Psoas muscle (tissue), 8 donors: ENCODE measurements around the gene PSPC1. TPM values are rescaled to one million over a fixed set of nuclear protein-coding genes. Genes with fewer than 3 reads are reported as not detected.
"Not testable (repeated sequence)": the region's sequence is repeated elsewhere in the genome, so short reads cannot be mapped to it uniquely, and the experiment has no call there.

Experiments
- ATAC-seq, 4 donors: fragments of 200-7000 bp; cut with Tn5 transposase; one replicate each; pipeline ENCODE4 v1.9.1; 2020; ENCODE audit warnings: moderate library complexity in 3 of 4, mild to moderate bottlenecking in 2 of 4
- DNase-seq, 2 donors: peaks; one replicate each; pipeline ENCODE4 v3.0.0-alpha.2; 2020
- H3K27ac ChIP-seq: fragments of 200-600 bp; one replicate; pipeline ENCODE4 v1.8.0; 2022
- H3K27me3 ChIP-seq, 3 donors: fragments of 200-600 bp in 1 of 3; one replicate each; pipeline versions ENCODE4 v1.6.1 to v1.8.0; 2013 to 2022; ENCODE audit warnings: low read length in 2 of 3, mild to moderate bottlenecking in 2 of 3, moderate library complexity in 1 of 3; ENCODE audit not compliant: insufficient read depth in 3 of 3
- H3K36me3 ChIP-seq, 2 donors: fragments of 200-600 bp in 1 of 2; one replicate each; pipeline versions ENCODE4 v1.6.1 to v1.8.0; 2013 to 2022; ENCODE audit warnings: low read depth in 1 of 2, mild to moderate bottlenecking in 1 of 2, moderate library complexity in 1 of 2; ENCODE audit not compliant: insufficient read depth in 1 of 2
- H3K4me1 ChIP-seq: fragments of 200-600 bp; one replicate; pipeline ENCODE4 v1.8.0; 2022
- H3K4me3 ChIP-seq: fragments of 200-600 bp; one replicate; pipeline ENCODE4 v1.8.0; 2022; ENCODE audit warnings: mild to moderate bottlenecking
- H3K9me3 ChIP-seq: fragments of 200-600 bp; one replicate; pipeline ENCODE4 v1.8.0; 2022
- CTCF ChIP-seq: fragments of 200-600 bp; IDR thresholded peaks from one replicate; pipeline ENCODE4 v1.8.0; 2022; ENCODE audit warnings: antibody characterized with exemption
- WGBS, 3 donors: extraction: QIAGEN DNeasy Blood & Tissue Kit; methylation state at CpG; one replicate each; pipeline versions ENCODE4 v1.1.6 to v1.1.7; 2013; 5-methylcytosine and 5-hydroxymethylcytosine counted together
- intact Hi-C, 2 donors: fragments of 100-400 bp; cut with DNase I; formaldehyde crosslinking; loops; one replicate each; pipeline versions ENCODE4 v1.11.0 to v1.14.2; 2022
- polyA plus RNA-seq, 3 donors: library from polyadenylated mRNA; stranded (reverse); fragments of 200-250 nt; gene quantifications; one replicate each; pipeline ENCODE4 v1.2.3, GENCODE V29; 2013
- total RNA-seq, 4 donors: library from RNA; stranded (reverse); fragmentation: NEBNext Ultra II Directional in 2 of 4; extraction: Animal tissue kit (Norgen Biotek cat#: 25700) in 2 of 4; gene quantifications; one replicate each; pipeline versions ENCODE4 v1.2.1 to v1.2.4, GENCODE V29; 2021 to 2023
- donor health status: healthy with polysubstance abuse.
- donor health status: DM: no; HTN: no; CAD: no; lungs with moderate emphysema.
- donor health status: Bipolar disorder and iron deficiency.
- donor health status: healthy.
- donor health status: DM: yes; HTN: yes; CAD: no.
- donor health status: DM: no; HTN: no; CAD: no.
- donor health status: DM: no; HTN: no; CAD: no.
- donor health status: DM: yes; HTN: yes; CAD: no.

Gene PSPC1
- total and polyA plus RNA-seq, 7 donors, result 18.1 to 39.8 (median 24.8) TPM

GRCh38 chr13:19713186-19713965, 69.4 kb downstream of the PSPC1 start:
- no peak for TF ChIP-seq CTCF
- DNase-seq (no peak), ATAC-seq (peak in 1 of 4 donors; percentile 29)
- Histone ChIP-seq H3K27ac (no peak overlapping the region), H3K27me3 (no peaks in the 10 kb centered on the region), H3K9me3 (no peaks in the 10 kb centered on the region), H3K4me3 (no peak overlapping the region), H3K4me1 (no peaks in the 10 kb centered on the region), H3K36me3 (no peaks in the 10 kb centered on the region)
- 72 to 79% (median 77%) methylated on average over 10 of the region's 10 CpGs for WGBS, 3 donors
- intact Hi-C loops, result loop anchor here in 1 of 2 donors (10.0 kb wide), 1 partner anchor 51 kb away; no protein-coding TSS in a partner anchor

GRCh38 chr13:19709782-19710181, 73.0 kb downstream of the PSPC1 start:
- not testable (repeated sequence) for H3K4me3 ChIP-seq, H3K9me3 ChIP-seq, H3K36me3 ChIP-seq, DNase-seq, H3K27me3 ChIP-seq, H3K27ac ChIP-seq, H3K4me1 ChIP-seq
- peak in 3 of 4 donors; percentile 30 to 81 (median 70) for ATAC-seq
- intact Hi-C loops, result loop anchor here in 1 of 2 donors (10.0 kb wide), 2 partner anchors 55 to 505 kb away; no protein-coding TSS in a partner anchor

GRCh38 chr13:19709039-19709438, 73.7 kb downstream of the PSPC1 start:
- not testable (repeated sequence) for H3K27me3 ChIP-seq, DNase-seq, H3K4me1 ChIP-seq, H3K9me3 ChIP-seq, H3K4me3 ChIP-seq, H3K36me3 ChIP-seq, H3K27ac ChIP-seq, ATAC-seq
- intact Hi-C loops, result loop anchor here in 1 of 2 donors (10.0 kb wide), 1 partner anchor 504 kb away; no protein-coding TSS in a partner anchor
- WGBS, 3 donors, result 97 to 100% (median 98%) methylated on average over 1 of the region's 1 CpG

GRCh38 chr13:19704256-19704655, 78.5 kb downstream of the PSPC1 start:
- DNase-seq, H3K36me3 ChIP-seq, H3K4me3 ChIP-seq, H3K9me3 ChIP-seq, H3K4me1 ChIP-seq, ATAC-seq, H3K27ac ChIP-seq, H3K27me3 ChIP-seq: not testable (repeated sequence)
- WGBS, 3 donors, result 77 to 89% (median 80%) methylated on average over 6 of the region's 6 CpGs
- intact Hi-C loops, result loop anchor here in 1 of 2 donors (10.0 kb wide), 1 partner anchor 499 kb away; no protein-coding TSS in a partner anchor

GRCh38 chr13:19701619-19702018, 81.1 kb downstream of the PSPC1 start:
- not testable (repeated sequence) for H3K36me3 ChIP-seq, H3K27me3 ChIP-seq, H3K4me3 ChIP-seq, H3K4me1 ChIP-seq, H3K9me3 ChIP-seq, H3K27ac ChIP-seq, DNase-seq, ATAC-seq
- intact Hi-C loops, result loop anchor here in 1 of 2 donors (10.0 kb wide), 1 partner anchor 497 kb away; no protein-coding TSS in a partner anchor

- intact Hi-C loops, result loop anchor here in 1 of 2 donors (10.0 kb wide), 1 partner anchor 496 kb away; no protein-coding TSS in a partner anchor
- H3K4me1 ChIP-seq, H3K4me3 ChIP-seq, H3K36me3 ChIP-seq, H3K27me3 ChIP-seq, H3K27ac ChIP-seq, H3K9me3 ChIP-seq, DNase-seq: not testable (repeated sequence)
- peak in 2 of 4 donors; percentile 64 to 79 for ATAC-seq
- 87 to 91% (median 87%) methylated on average over 3 of the region's 5 CpGs for WGBS, 3 donors
These were observed 81.8 kb downstream of the PSPC1 start for GRCh38 chr13:19700963-19701362.

- Histone ChIP-seq H3K36me3 (no peaks in the 10 kb centered on the region), H3K4me1 (no peaks in the 10 kb centered on the region), H3K4me3 (no peak overlapping the region), H3K27ac (no peak overlapping the region), H3K9me3 (no peaks in the 10 kb centered on the region), H3K27me3 (no peaks in the 10 kb centered on the region)
- ATAC-seq (no peak), DNase-seq (no peak)
- WGBS, 3 donors, result 67 to 80% (median 79%) methylated on average over 3 of the region's 3 CpGs
- no peak for TF ChIP-seq CTCF
- intact Hi-C loops, result no loop called here
These were observed 86.9 kb downstream of the PSPC1 start for GRCh38 chr13:19695829-19696228.
